A673 (cell line): ENCODE measurements around the gene NFASC.

Source experiments
- EZH2 ChIP-seq: fragments of 200-600 bp; sonication (generic); IDR thresholded peaks from 2 replicates; pipeline ENCODE4 v1.6.1; 2017; ENCODE audit warnings: borderline replicate concordance, low read depth, mild to moderate bottlenecking, mixed read lengths, antibody characterized with exemption, low read length; ENCODE audit not compliant: poor library complexity, severe bottlenecking
- TF ChIP-seq, protein P1 (sequence below): fragments of 300-800, 200-600 bp; sonication (generic); conservative IDR thresholded peaks from 2 replicates; pipeline ENCODE4 v1.5.1; 2017; ENCODE audit warnings: low read depth, mild to moderate bottlenecking, antibody characterized with exemption, low read length, moderate library complexity, mixed read lengths

DNA sequence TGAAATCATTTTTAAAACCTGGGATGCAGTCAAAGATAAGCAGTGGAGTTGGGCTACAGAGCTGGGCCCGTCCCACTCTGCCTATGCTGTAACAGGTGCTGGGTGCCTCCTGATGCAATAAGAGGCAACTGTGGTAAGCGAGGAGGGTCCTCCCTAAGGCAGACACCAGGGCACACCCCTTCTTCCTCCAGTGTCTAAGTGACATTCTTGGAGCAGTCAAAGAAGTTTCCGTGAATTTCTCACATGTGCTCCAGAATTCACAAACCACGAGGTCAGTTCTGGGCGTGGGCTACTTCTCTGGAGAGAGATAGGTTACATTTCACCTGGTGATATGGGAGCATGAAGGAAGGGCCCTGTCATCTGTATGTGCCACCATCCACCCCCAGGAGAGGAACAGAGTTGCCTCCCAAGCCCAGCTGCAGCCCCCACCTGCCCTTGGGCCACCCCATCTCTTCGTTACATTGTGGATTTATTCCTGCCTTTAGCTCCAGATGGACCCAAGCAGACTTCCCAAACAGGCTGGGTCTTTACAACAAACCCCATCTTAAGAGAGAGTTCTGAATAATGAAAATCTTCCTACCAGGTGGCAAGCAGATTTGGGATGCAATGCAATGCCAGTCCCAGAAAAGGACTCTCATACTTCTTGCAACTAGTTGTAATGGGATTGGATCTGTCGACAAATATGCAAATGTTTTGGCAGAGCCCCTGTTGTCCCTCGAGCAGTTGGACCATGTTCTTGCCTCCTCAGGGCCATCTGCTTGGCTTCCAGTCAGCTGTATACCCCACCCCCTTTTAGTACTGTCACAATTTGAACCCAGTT, 89.9 kb downstream of the NFASC start:
- TF ChIP-seq, protein P1, sequence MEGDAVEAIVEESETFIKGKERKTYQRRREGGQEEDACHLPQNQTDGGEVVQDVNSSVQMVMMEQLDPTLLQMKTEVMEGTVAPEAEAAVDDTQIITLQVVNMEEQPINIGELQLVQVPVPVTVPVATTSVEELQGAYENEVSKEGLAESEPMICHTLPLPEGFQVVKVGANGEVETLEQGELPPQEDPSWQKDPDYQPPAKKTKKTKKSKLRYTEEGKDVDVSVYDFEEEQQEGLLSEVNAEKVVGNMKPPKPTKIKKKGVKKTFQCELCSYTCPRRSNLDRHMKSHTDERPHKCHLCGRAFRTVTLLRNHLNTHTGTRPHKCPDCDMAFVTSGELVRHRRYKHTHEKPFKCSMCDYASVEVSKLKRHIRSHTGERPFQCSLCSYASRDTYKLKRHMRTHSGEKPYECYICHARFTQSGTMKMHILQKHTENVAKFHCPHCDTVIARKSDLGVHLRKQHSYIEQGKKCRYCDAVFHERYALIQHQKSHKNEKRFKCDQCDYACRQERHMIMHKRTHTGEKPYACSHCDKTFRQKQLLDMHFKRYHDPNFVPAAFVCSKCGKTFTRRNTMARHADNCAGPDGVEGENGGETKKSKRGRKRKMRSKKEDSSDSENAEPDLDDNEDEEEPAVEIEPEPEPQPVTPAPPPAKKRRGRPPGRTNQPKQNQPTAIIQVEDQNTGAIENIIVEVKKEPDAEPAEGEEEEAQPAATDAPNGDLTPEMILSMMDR, result no peak
- no peak for TF ChIP-seq EZH2
